ENCODE data around the gene ADM2. TPM values are rescaled to one million over a fixed set of nuclear protein-coding genes. Genes with fewer than 3 reads are reported as not detected.

The ADM2 gene
- total RNA-seq, 1 experiment from 2014 or later: 3.2 TPM

DNA sequence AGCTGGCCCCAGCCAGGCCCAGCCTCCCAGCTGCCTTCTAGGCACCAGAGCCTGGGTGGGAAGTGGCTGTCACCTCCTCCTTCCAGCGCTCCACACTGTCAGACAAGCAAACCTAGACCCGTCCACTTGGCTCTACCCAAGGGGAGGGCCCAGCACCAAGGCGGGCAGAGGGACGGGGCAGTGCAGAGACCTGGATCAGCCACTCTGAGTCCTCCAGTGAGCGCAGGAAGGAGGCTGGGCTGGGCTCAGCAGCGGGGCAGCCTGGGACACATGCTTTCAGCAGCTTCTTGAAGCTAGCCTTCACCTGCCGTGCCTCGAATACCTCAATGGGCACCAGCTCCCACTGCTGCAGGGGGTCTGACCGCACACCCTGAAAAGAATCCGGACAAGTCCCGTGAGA, 25.3 kb upstream of the ADM2 start:
- Histone ChIP-seq H3K36me3 (replicated peaks; ENCODE audit: control insufficient read depth, insufficient read depth, low read length) (peaks cover 20% of the 10 kb centered on the region), H3K27me3 (ENCODE audit: control insufficient read depth, insufficient read depth, low read length) (no peaks in the 10 kb centered on the region), H3K4me3 (ENCODE audit: insufficient read depth, low read depth, low read length) (no peak overlapping the region)
- no peak for DNase-seq

DNA sequence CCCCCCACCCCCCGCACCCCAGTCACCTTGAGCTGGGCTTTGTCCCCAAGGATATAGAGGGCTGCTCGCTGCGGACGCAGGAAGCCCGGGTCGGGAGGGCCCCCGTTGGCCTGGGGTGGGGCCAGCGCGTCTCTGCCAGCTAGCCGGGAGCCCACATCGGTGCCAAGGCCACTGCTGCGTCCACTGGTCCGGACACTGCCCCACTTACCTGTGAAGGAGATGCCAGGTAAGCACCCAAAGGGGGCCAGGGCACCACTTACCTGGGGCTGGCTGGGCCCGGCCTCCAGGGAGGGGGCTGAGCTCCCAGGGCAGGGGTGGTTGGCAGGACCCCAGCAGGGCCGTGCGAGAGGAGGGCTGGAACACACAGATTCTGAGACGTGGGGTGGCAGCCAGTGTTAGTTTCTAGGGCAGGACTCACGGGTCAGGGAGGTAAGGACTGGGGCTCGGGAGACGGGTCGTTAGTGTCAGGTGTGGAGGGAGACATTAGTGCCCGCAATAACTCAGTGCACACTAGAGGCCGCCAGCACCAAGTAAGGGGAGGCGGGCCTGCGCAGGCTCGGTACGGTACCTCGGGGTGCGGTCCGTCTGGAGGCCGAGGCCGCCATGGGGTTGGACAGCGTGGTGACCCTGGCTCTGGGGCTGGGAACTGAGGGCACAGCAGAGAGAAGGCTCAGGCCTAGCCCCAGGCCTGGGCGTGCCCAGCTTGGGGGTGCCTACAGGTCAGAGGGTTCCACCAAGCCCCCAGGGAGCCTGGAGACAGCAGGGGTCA, 24.7 kb upstream of the ADM2 start:
- no peak overlapping the region for H3K4me3 ChIP-seq (ENCODE audit: insufficient read depth, low read depth, low read length)
- peaks cover 20% of the 10 kb centered on the region for H3K36me3 ChIP-seq (replicated peaks; ENCODE audit: control insufficient read depth, insufficient read depth, low read length)
- no peaks in the 10 kb centered on the region for H3K27me3 ChIP-seq (ENCODE audit: control insufficient read depth, insufficient read depth, low read length)
- peak; percentile 95 for DNase-seq

DNA sequence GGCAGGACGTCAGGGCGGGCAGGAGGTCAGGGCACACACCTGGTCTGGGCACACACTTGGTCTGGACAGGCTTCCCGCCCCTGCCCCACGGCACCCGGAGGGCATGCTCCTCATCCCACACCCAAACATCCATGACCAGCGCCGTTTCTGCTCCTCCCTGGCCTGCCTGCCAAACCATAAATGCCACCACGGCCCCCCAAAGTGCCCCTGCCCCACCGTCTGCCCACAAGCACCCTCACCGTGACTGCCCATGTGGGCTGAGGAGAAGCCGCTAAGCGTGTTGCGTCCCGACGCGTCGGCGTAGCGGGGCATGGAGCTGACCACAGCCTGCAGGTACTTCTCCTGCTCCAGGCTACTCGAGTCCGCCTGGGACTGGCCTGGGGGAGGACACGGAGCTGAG, 22.3 kb upstream of the ADM2 start:
- Histone ChIP-seq H3K4me3 (ENCODE audit: insufficient read depth, low read depth, low read length) (no peak overlapping the region), H3K27me3 (ENCODE audit: control insufficient read depth, insufficient read depth, low read length) (no peaks in the 10 kb centered on the region), H3K36me3 (replicated peaks; ENCODE audit: control insufficient read depth, insufficient read depth, low read length) (peaks cover 27% of the 10 kb centered on the region)
- DNase-seq: no peak

DNA sequence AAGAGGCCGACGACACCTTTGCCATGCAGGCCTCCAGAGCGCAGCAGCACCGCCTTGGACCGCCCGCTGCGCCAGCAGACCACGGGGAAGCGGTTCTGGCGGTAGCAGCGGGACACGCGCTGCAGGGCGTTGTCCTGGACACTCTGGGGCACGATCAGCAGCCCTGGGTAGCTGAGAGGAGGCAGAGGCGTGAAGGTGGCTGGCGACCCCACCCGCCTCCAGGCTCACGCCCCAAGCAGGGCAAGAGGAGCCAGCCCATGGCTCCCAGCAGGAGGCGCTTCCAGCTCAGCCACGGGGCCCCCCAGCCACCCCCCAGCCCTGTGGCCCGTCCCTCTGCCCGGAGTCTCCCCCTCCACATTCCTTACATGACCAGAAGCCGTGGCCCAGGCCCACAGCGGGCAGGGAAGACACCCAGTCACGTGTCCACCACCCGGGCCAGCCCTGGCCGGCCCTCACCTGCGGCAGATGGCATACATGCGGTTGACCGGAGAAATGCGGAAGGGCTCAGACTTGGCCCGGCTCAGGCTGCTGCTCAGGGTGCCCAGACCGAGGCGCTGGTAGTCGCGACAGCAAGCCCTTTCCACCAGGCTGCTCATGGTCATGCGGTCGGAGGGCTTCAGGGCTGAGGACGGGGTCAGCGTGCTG, 21.7 kb upstream of the ADM2 start:
- H3K36me3 ChIP-seq (replicated peaks; ENCODE audit: control insufficient read depth, insufficient read depth, low read length): peaks cover 27% of the 10 kb centered on the region
- H3K4me3 ChIP-seq (ENCODE audit: insufficient read depth, low read depth, low read length): no peak overlapping the region
- DNase-seq: no peak
- no peaks in the 10 kb centered on the region for H3K27me3 ChIP-seq (ENCODE audit: control insufficient read depth, insufficient read depth, low read length)

GRCh38 chr22:50460938-50461337, 20.4 kb upstream of the ADM2 start:
- no peak for DNase-seq
- Histone ChIP-seq H3K4me3 (ENCODE audit: insufficient read depth, low read depth, low read length) (no peak overlapping the region), H3K27me3 (ENCODE audit: control insufficient read depth, insufficient read depth, low read length) (no peaks in the 10 kb centered on the region), H3K36me3 (replicated peaks; ENCODE audit: control insufficient read depth, insufficient read depth, low read length) (peaks cover 34% of the 10 kb centered on the region)

- DNase-seq: no peak
- H3K4me3 ChIP-seq (ENCODE audit: insufficient read depth, low read depth, low read length): no peak overlapping the region
- H3K27me3 ChIP-seq (ENCODE audit: control insufficient read depth, insufficient read depth, low read length): no peaks in the 10 kb centered on the region
- peaks cover 35% of the 10 kb centered on the region for H3K36me3 ChIP-seq (replicated peaks; ENCODE audit: control insufficient read depth, insufficient read depth, low read length)
Measured at GRCh38 chr22:50461536-50461935, 19.8 kb upstream of the ADM2 start.

DNA sequence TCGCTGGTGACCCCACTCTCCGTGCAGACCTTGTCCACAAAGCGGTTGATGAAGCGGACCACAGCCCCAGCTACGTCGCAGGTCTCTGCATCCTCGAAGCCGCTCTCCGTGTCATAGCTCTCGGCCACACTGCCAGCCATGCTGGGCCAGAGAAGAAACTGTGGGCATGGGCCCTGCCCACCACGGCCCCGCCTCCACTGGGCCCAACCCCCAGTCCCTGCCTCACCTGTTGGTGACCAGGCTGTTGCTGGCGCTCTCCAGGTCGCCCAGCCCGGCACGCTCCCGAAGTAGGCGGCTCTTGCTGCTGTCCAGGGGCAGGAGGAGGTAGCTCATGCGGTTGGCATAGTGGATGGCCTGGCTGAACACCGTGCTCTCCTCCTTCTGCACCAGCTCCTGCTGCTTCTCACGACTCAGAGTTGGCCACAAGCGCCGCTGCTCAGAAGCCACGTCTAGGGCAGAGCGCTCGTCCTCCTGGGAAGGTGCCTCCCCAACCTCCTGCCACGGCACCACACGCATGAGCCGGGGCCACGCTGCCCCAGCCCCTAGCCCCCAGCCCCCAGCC, 19.3 kb upstream of the ADM2 start:
- Histone ChIP-seq H3K36me3 (replicated peaks; ENCODE audit: control insufficient read depth, insufficient read depth, low read length) (peaks cover 39% of the 10 kb centered on the region), H3K4me3 (ENCODE audit: insufficient read depth, low read depth, low read length) (no peak overlapping the region), H3K27me3 (ENCODE audit: control insufficient read depth, insufficient read depth, low read length) (no peaks in the 10 kb centered on the region)
- no peak for DNase-seq

- Histone ChIP-seq H3K36me3 (replicated peaks; ENCODE audit: control insufficient read depth, insufficient read depth, low read length) (peaks cover 39% of the 10 kb centered on the region), H3K4me3 (ENCODE audit: insufficient read depth, low read depth, low read length) (no peak overlapping the region), H3K27me3 (ENCODE audit: control insufficient read depth, insufficient read depth, low read length) (no peaks in the 10 kb centered on the region)
- DNase-seq: no peak
Measured at GRCh38 chr22:50463188-50463900, 18.0 kb upstream of the ADM2 start.

- no peak overlapping the region for H3K4me3 ChIP-seq (ENCODE audit: insufficient read depth, low read depth, low read length)
- H3K36me3 ChIP-seq (replicated peaks; ENCODE audit: control insufficient read depth, insufficient read depth, low read length): peaks cover 35% of the 10 kb centered on the region
- H3K27me3 ChIP-seq (ENCODE audit: control insufficient read depth, insufficient read depth, low read length): no peaks in the 10 kb centered on the region
- DNase-seq: no peak
Measured at GRCh38 chr22:50464451-50464850, 16.9 kb upstream of the ADM2 start.

DNA sequence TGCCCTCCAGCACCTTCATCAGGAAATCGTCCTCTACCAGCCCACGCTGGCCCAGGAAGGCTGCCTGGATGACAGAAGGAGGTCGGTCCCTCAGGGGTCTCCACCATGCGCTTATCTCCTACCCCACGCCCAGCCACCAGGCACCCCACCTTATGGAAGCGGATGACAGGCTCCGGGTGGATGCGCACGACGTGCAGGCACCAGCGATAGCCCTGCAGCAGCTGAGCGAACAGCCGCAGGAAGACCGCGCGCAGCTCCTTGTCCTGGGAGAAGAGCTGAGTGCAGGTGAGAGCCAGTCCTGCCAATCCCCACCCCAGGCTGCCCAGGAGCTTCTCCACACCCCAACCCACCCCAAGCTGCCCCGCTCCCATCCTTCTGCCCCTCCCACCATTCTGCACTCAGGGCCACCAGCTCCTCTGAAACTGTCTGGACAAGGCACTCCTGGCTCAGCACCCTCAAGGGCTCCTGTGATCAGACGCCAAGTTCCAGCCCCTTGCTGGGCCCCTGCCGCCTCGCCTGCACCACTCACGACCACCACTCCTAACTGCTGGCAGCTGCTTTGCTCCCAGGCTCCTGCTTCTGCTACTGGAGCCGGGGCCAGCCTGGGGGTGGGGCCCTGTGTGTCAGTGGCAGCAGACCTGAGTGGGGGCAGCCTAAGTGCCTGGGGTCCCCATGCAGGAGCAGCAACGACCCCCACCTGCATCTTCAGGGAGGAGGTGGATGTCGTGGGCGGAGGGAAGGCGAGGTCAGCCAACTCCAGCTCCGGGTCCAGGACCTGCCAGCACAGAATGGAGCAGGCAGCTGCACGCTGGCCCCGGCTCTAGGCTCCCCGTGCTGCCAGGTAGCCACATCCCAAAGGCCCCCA, 16.0 kb upstream of the ADM2 start:
- no peaks in the 10 kb centered on the region for H3K27me3 ChIP-seq (ENCODE audit: control insufficient read depth, insufficient read depth, low read length)
- no peak for DNase-seq
- H3K36me3 ChIP-seq (replicated peaks; ENCODE audit: control insufficient read depth, insufficient read depth, low read length): peaks cover 35% of the 10 kb centered on the region
- H3K4me3 ChIP-seq (ENCODE audit: insufficient read depth, low read depth, low read length): no peak overlapping the region

- Histone ChIP-seq H3K36me3 (replicated peaks; ENCODE audit: control insufficient read depth, insufficient read depth, low read length) (peaks cover 26% of the 10 kb centered on the region), H3K27me3 (ENCODE audit: control insufficient read depth, insufficient read depth, low read length) (no peaks in the 10 kb centered on the region), H3K4me3 (ENCODE audit: insufficient read depth, low read depth, low read length) (no peak overlapping the region)
- no peak for DNase-seq
Measured at GRCh38 chr22:50467341-50467740, 14.0 kb upstream of the ADM2 start.

GRCh38 chr22:50467773-50468440, 13.4 kb upstream of the ADM2 start:
- no peaks in the 10 kb centered on the region for H3K27me3 ChIP-seq (ENCODE audit: control insufficient read depth, insufficient read depth, low read length)
- H3K36me3 ChIP-seq (replicated peaks; ENCODE audit: control insufficient read depth, insufficient read depth, low read length): peaks cover 24% of the 10 kb centered on the region
- no peak overlapping the region for H3K4me3 ChIP-seq (ENCODE audit: insufficient read depth, low read depth, low read length)
- no peak for DNase-seq

DNA sequence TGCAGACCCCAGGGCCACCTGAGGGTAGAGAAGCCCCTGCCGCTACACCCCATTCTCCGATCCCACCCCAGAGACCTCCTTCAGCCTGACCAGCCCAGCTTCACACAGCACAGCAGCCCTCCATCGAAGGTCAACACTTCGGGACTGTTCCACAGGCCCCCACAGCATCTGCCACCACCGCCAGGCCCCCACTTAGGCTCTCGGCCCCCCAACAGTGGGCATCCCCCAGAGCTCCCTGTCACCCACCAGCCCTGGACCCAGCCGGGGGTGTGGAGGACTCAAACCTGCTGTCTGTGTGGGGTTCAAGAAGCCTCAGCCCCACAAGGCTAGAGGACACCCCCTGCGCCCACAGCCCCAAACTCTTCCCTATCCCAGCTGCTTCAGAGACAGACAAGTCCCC, 12.7 kb upstream of the ADM2 start:
- Histone ChIP-seq H3K4me3 (ENCODE audit: insufficient read depth, low read depth, low read length) (no peak overlapping the region), H3K36me3 (replicated peaks; ENCODE audit: control insufficient read depth, insufficient read depth, low read length) (peaks cover 22% of the 10 kb centered on the region), H3K27me3 (ENCODE audit: control insufficient read depth, insufficient read depth, low read length) (no peaks in the 10 kb centered on the region)
- DNase-seq: no peak

Data from H7 (cell line).